Bronchial epithelial cell (primary cell): ENCODE results near the gene SEMA3D. TPM values are rescaled to one million over a fixed set of nuclear protein-coding genes. Genes with fewer than 3 reads are reported as not detected.

Experiments
- DNase-seq: peaks from one replicate; pipeline ENCODE4 v3.0.0-alpha.2; 2010; ENCODE audit warnings: low read depth
- FAIRE-seq: peaks from 2 replicates; lab custom pipeline; 2011; peaks lifted over from hg19 to GRCh38; lab: Jason Lieb, UNC
- H3K27me3 ChIP-seq: 2 replicates; pipeline ENCODE4 v1.5.1; 2011; ENCODE audit warnings: low read length; ENCODE audit not compliant: control insufficient read depth, insufficient read depth
- H3K36me3 ChIP-seq: 2 replicates; pipeline ENCODE4 v1.5.1; 2011; ENCODE audit warnings: low read length; ENCODE audit not compliant: control insufficient read depth, insufficient read depth
- H3K4me3 ChIP-seq: 2 replicates; pipeline ENCODE4 v1.5.1; 2011; ENCODE audit warnings: mild to moderate bottlenecking, low read depth, low read length, control low read depth
- CTCF ChIP-seq: IDR thresholded peaks from 2 replicates; pipeline ENCODE4 v1.5.1; 2011; ENCODE audit warnings: mild to moderate bottlenecking, moderate library complexity, low read length, control low read depth, inconsistent platforms; ENCODE audit not compliant: insufficient read depth, severe bottlenecking
- total RNA-seq: library from RNA; depleted of rRNA; stranded (reverse); fragments of >200 nt; gene quantifications from 2 replicates; pipeline ENCODE4 v1.2.1, GENCODE V29; 2014

The SEMA3D gene
- total RNA-seq, 1 donor from 2014 or later: 0.79 TPM

GRCh38 chr7:85125651-85126131 is 61.2 kb downstream of the SEMA3D start:
- DNase-seq (no peak), FAIRE-seq (no peak)
- Histone ChIP-seq H3K4me3 (no peak overlapping the region), H3K27me3 (no peaks in the 10 kb centered on the region), H3K36me3 (no peaks in the 10 kb centered on the region)
- no peak for TF ChIP-seq CTCF

- FAIRE-seq (no peak), DNase-seq (no peak)
- no peak for TF ChIP-seq CTCF
- H3K4me3 ChIP-seq: no peak overlapping the region
- H3K27me3 ChIP-seq: no peaks in the 10 kb centered on the region
- no peaks in the 10 kb centered on the region for H3K36me3 ChIP-seq
Measured at GRCh38 chr7:85125176-85125575, 61.7 kb downstream of the SEMA3D start.

- no peak for FAIRE-seq
Measured at GRCh38 chr7:85119934-85120333, 66.9 kb downstream of the SEMA3D start.

GRCh38 chr7:85115862-85116261 is 71.0 kb downstream of the SEMA3D start:
- DNase-seq (peak; percentile 56), FAIRE-seq (no peak)
- Histone ChIP-seq H3K4me3 (no peak overlapping the region), H3K27me3 (no peaks in the 10 kb centered on the region), H3K36me3 (no peaks in the 10 kb centered on the region)
- no peak for TF ChIP-seq CTCF

More at GRCh38 chr7:85119934-85120333, 66.9 kb downstream of the SEMA3D start:
- H3K4me3 ChIP-seq: no peak overlapping the region
- DNase-seq: no peak
- no peaks in the 10 kb centered on the region for H3K27me3 ChIP-seq
- H3K36me3 ChIP-seq: no peaks in the 10 kb centered on the region
- TF ChIP-seq CTCF: no peak

GRCh38 chr7:85115006-85115405 is 71.8 kb downstream of the SEMA3D start:
- no peak for TF ChIP-seq CTCF
- Histone ChIP-seq H3K4me3 (no peak overlapping the region), H3K36me3 (no peaks in the 10 kb centered on the region), H3K27me3 (no peaks in the 10 kb centered on the region)
- DNase-seq (peak; percentile 93), FAIRE-seq (no peak)

GRCh38 chr7:85114342-85114741 is 72.5 kb downstream of the SEMA3D start:
- Histone ChIP-seq H3K27me3 (no peaks in the 10 kb centered on the region), H3K4me3 (no peak overlapping the region), H3K36me3 (no peaks in the 10 kb centered on the region)
- TF ChIP-seq CTCF: no peak
- peak; percentile 7 for FAIRE-seq
- peak; percentile 85 for DNase-seq
